IPS-18a (cell line): Measurements from ENCODE around the gene STK33.
A peak's percentile ranks its signal among the peaks of the same experiment; 100 is the strongest.

ENCODE experiments used
- H3K27ac ChIP-seq: one replicate; pipeline ENCODE4 v1.5.1; 2013; ENCODE audit warnings: low read length
- H3K27me3 ChIP-seq: one replicate; pipeline ENCODE4 v1.6.1; 2013; ENCODE audit warnings: mild to moderate bottlenecking, low read length; ENCODE audit not compliant: control insufficient read depth, insufficient read depth
- H3K36me3 ChIP-seq: one replicate; pipeline ENCODE4 v1.6.1; 2013; ENCODE audit warnings: low read depth, low read length; ENCODE audit not compliant: control insufficient read depth
- H3K4me1 ChIP-seq: one replicate; pipeline ENCODE4 v1.6.1; 2013; ENCODE audit warnings: low read depth, low read length; ENCODE audit not compliant: control insufficient read depth
- H3K4me3 ChIP-seq: one replicate; pipeline ENCODE4 v1.5.1; 2013; ENCODE audit warnings: low read length
- H3K9ac ChIP-seq: one replicate; pipeline ENCODE4 v1.6.1; 2013; ENCODE audit warnings: mild to moderate bottlenecking, low read length, moderate library complexity
- H3K9me3 ChIP-seq: one replicate; pipeline ENCODE4 v1.6.1; 2013; ENCODE audit warnings: low read depth, low read length; ENCODE audit not compliant: control insufficient read depth

The STK33 gene

DNA sequence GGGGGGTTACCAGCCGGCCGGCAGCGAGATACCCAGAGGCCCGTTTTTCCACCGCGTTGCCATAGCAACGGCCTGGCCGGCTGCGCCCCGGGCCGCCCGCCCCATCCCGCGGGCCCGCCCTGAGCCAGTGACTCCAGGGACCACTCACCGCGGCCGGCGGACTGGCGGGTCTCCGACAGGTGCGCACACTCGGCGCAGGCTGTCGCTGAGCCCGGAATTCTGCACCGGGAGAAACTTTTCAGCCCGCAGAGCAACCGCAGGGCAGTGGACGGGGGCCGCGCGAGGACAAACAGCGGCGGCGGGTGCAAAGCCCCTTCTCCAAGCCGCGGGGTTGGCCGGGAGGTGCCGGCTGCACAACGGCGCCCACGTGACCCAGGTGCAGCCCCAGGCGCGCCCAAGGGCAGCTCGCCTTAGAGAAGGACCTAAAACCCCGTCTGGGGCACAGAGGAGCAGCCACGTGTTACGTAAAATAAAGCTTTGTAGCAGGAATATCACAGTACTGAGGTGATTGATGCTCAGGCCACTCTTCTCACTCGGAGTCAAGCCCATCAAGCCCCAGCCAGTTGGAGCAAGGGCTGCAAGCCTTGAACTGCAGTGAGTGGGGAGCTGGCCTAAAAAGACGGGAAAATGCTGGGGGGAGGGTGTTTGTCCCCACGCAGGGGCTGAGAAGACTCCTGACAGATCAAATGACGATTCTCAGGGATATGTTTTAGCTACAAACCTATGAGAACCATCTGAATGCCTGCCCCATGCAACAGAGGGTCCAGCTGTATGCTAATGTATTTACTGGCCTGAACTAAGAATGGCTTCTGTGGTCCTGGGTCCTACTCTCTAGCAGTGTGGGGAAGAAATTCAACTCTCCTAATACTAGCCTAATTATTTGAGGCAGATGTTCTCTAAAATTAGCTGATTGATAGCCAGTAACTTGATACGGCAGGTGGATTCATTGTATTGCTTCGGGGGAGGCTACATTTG, at the start of gene STK33:
Gene STK33, minus strand, starts transcription at position 294 of the 975 bp plus-strand sequence. CDS start 119,323 bp downstream, outside the sequence.
- peak within 1 kb of the TSS; percentile 46 for H3K27ac ChIP-seq
- peak within 1 kb of the TSS; percentile 88 for H3K9ac ChIP-seq
- H3K9me3 ChIP-seq, result no peaks in the 10 kb centered on the region
- peaks cover 6% of the 10 kb centered on the region for H3K4me1 ChIP-seq
- peak within 1 kb of the TSS; percentile 72 for H3K4me3 ChIP-seq
- H3K27me3 ChIP-seq, result no peaks in the 10 kb centered on the region
- no peaks in the 10 kb centered on the region for H3K36me3 ChIP-seq

DNA sequence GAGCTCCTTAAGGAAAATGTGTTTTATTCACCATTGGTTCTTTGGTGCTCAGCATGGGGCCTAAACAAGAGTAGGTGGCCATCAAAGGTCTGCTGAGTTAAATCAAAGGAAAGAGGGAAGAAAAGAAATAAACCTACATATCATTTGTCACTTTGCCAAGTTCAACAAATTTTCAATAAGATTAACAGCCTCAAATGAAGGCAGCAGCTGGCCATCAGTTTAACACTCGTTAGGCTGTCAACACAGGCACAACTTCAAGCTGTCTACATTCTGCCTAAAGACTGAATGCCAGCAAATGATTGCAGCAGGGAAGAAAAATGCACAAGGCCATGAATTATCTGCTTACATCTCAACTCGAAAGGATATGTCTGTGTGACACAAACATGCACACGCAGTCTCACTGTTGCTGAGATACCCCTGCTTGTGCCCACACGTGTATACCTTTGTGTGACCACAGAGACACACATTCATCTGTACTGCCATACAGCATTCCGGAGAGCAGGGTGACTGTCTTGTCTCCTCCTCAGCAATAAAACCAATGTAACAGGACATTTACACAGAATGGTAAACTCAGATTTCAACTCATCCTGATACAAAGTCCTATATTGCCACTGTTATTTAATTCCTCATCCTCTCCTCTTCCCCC, 48.3 kb upstream of the STK33 start:
- Histone ChIP-seq H3K9ac (no peak overlapping the region), H3K27ac (no peak overlapping the region), H3K27me3 (no peaks in the 10 kb centered on the region), H3K9me3 (no peaks in the 10 kb centered on the region), H3K4me1 (peaks cover 18% of the 10 kb centered on the region), H3K4me3 (no peak overlapping the region), H3K36me3 (peaks cover 6% of the 10 kb centered on the region)

GRCh38 chr11:8641332-8641731, 47.3 kb upstream of the STK33 start:
- H3K27me3 ChIP-seq, result no peaks in the 10 kb centered on the region
- no peak overlapping the region for H3K9ac ChIP-seq
- peaks cover 18% of the 10 kb centered on the region for H3K4me1 ChIP-seq
- H3K4me3 ChIP-seq, result no peak overlapping the region
- no peak overlapping the region for H3K27ac ChIP-seq
- no peaks in the 10 kb centered on the region for H3K9me3 ChIP-seq
- H3K36me3 ChIP-seq, result peaks cover 6% of the 10 kb centered on the region

GRCh38 chr11:8640267-8640906, 46.4 kb upstream of the STK33 start:
- Histone ChIP-seq H3K27me3 (no peaks in the 10 kb centered on the region), H3K9ac (no peak overlapping the region), H3K27ac (no peak overlapping the region), H3K4me3 (no peak overlapping the region), H3K9me3 (no peaks in the 10 kb centered on the region), H3K36me3 (no peaks in the 10 kb centered on the region), H3K4me1 (peaks cover 18% of the 10 kb centered on the region)

DNA sequence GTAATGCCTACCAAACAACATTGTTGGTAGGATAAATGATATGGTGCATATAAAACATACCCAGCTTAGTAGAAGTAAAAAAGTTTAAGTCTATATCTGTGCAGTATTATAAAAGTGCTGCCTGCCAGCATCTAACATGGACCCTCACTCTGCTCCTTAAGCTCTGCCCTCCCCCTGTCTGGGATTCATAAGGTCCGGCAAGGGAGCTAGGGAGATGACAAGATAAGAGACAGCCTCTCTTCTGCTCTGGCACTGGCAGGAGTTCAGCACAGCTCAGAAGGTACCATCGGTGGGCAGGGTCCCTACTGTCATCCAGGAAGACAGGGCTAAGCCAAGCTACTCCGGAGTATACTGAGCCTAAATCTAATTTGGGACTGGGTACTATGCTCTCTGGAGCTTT, 45.6 kb upstream of the STK33 start:
- H3K27me3 ChIP-seq, result no peaks in the 10 kb centered on the region
- no peak overlapping the region for H3K27ac ChIP-seq
- H3K4me3 ChIP-seq, result no peak overlapping the region
- no peaks in the 10 kb centered on the region for H3K36me3 ChIP-seq
- H3K9me3 ChIP-seq, result no peaks in the 10 kb centered on the region
- H3K9ac ChIP-seq, result no peak overlapping the region
- H3K4me1 ChIP-seq, result peaks cover 18% of the 10 kb centered on the region

DNA sequence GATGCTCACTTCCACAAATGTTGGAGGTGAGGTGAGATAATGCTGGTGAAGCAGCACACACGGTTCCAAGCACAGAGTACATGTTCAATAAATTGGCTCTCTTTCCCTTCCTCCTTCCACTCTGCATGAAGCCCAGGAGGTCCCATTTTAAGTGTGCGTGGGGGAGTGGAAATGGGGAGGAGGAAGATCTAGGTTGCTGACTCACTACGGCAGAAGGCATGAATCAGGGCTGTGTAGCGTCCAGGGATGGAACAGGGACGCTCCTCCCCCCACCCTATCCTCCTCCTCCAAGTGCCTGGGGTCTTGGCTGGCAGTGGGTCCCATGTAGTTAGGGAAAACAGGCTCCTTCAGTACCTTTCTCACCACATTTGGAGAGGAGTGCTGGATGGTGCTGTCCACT, 44.3 kb upstream of the STK33 start:
- Histone ChIP-seq H3K4me1 (peaks cover 18% of the 10 kb centered on the region), H3K36me3 (no peaks in the 10 kb centered on the region), H3K9me3 (no peaks in the 10 kb centered on the region), H3K4me3 (no peak overlapping the region), H3K27me3 (no peaks in the 10 kb centered on the region), H3K27ac (no peak overlapping the region), H3K9ac (no peak overlapping the region)

GRCh38 chr11:8636127-8636526, 42.1 kb upstream of the STK33 start:
- Histone ChIP-seq H3K9ac (no peak overlapping the region), H3K27ac (no peak overlapping the region), H3K4me1 (peaks cover 10% of the 10 kb centered on the region), H3K27me3 (no peaks in the 10 kb centered on the region), H3K4me3 (no peak overlapping the region), H3K36me3 (no peaks in the 10 kb centered on the region), H3K9me3 (no peaks in the 10 kb centered on the region)

- Histone ChIP-seq H3K36me3 (no peaks in the 10 kb centered on the region), H3K27ac (no peak overlapping the region), H3K9ac (no peak overlapping the region), H3K9me3 (no peaks in the 10 kb centered on the region), H3K4me3 (no peak overlapping the region), H3K4me1 (no peaks in the 10 kb centered on the region), H3K27me3 (no peaks in the 10 kb centered on the region)
Observed at GRCh38 chr11:8634498-8634897, 40.5 kb upstream of the STK33 start.

GRCh38 chr11:8631395-8632118, 37.5 kb upstream of the STK33 start:
- no peaks in the 10 kb centered on the region for H3K36me3 ChIP-seq
- no peaks in the 10 kb centered on the region for H3K9me3 ChIP-seq
- no peaks in the 10 kb centered on the region for H3K27me3 ChIP-seq
- H3K4me1 ChIP-seq, result no peaks in the 10 kb centered on the region
- H3K9ac ChIP-seq, result no peak overlapping the region
- H3K27ac ChIP-seq, result no peak overlapping the region
- H3K4me3 ChIP-seq, result no peak overlapping the region

GRCh38 chr11:8624698-8625097, 30.7 kb upstream of the STK33 start:
- Histone ChIP-seq H3K9me3 (no peaks in the 10 kb centered on the region), H3K4me1 (no peaks in the 10 kb centered on the region), H3K4me3 (no peak overlapping the region), H3K27me3 (no peaks in the 10 kb centered on the region), H3K36me3 (peaks cover 7% of the 10 kb centered on the region), H3K9ac (no peak overlapping the region), H3K27ac (no peak overlapping the region)

DNA sequence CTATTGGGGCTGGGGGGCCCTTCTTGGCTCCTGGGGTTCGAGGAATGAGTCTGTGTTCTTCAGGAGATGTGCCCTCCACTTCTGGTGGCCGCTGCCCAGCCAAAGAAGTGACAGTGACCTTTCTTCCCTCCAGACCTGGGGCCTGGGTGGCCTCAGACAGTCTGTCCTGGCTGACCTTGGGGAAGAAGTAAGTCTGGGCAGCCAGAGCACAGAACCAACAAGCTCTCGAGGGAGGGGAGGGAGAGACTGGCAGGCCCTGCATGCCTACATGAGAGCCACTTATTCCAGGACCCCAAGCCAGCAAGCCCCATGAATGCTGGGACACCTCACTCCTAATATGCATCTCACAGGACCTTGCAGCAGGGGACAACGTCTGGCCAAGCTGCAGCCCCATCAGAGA, 27.1 kb upstream of the STK33 start:
- H3K36me3 ChIP-seq, result peaks cover 12% of the 10 kb centered on the region
- H3K4me1 ChIP-seq, result no peaks in the 10 kb centered on the region
- no peaks in the 10 kb centered on the region for H3K27me3 ChIP-seq
- H3K9me3 ChIP-seq, result no peaks in the 10 kb centered on the region
- no peak overlapping the region for H3K9ac ChIP-seq
- no peak overlapping the region for H3K4me3 ChIP-seq
- H3K27ac ChIP-seq, result no peak overlapping the region
